Rectal smooth muscle tissue (tissue), 1 donor: ENCODE measurements around the gene GPC6.

ENCODE experiments used
- H3K27ac ChIP-seq: one replicate; pipeline ENCODE4 v1.7.0; 2013; ENCODE audit warnings: low read depth, low read length, inconsistent platforms
- H3K27me3 ChIP-seq: one replicate; pipeline ENCODE4 v1.7.0; 2013; ENCODE audit warnings: low read length; ENCODE audit not compliant: control insufficient read depth, insufficient read depth
- H3K36me3 ChIP-seq: one replicate; pipeline ENCODE4 v1.7.0; 2013; ENCODE audit warnings: low read length; ENCODE audit not compliant: control insufficient read depth, insufficient read depth
- H3K4me1 ChIP-seq: one replicate; pipeline ENCODE4 v1.7.0; 2013; ENCODE audit warnings: low read length; ENCODE audit not compliant: control insufficient read depth, insufficient read depth
- H3K4me3 ChIP-seq: one replicate; pipeline ENCODE4 v1.7.0; 2013; ENCODE audit warnings: low read length
- H3K9ac ChIP-seq: one replicate; pipeline ENCODE4 v1.7.0; 2013; ENCODE audit warnings: low read length

The GPC6 gene

GRCh38 chr13:93862259-93862658 lies 635.7 kb downstream of the GPC6 start:
- H3K9ac ChIP-seq, result no peak overlapping the region
- no peaks in the 10 kb centered on the region for H3K36me3 ChIP-seq
- H3K4me3 ChIP-seq, result no peak overlapping the region
- H3K27ac ChIP-seq, result no peak overlapping the region
- H3K4me1 ChIP-seq, result no peaks in the 10 kb centered on the region
- H3K27me3 ChIP-seq, result no peaks in the 10 kb centered on the region

- H3K4me3 ChIP-seq, result no peak overlapping the region
- H3K36me3 ChIP-seq, result no peaks in the 10 kb centered on the region
- no peaks in the 10 kb centered on the region for H3K27me3 ChIP-seq
- no peak overlapping the region for H3K9ac ChIP-seq
- H3K27ac ChIP-seq, result no peak overlapping the region
- H3K4me1 ChIP-seq, result no peaks in the 10 kb centered on the region
These were observed 638.6 kb downstream of the GPC6 start for GRCh38 chr13:93865235-93865634.

GRCh38 chr13:93867481-93867880 lies 640.9 kb downstream of the GPC6 start:
- Histone ChIP-seq H3K4me3 (no peak overlapping the region), H3K27me3 (no peaks in the 10 kb centered on the region), H3K4me1 (no peaks in the 10 kb centered on the region), H3K9ac (no peak overlapping the region), H3K27ac (no peak overlapping the region), H3K36me3 (no peaks in the 10 kb centered on the region)

GRCh38 chr13:93872376-93872775 lies 645.8 kb downstream of the GPC6 start:
- Histone ChIP-seq H3K27me3 (no peaks in the 10 kb centered on the region), H3K27ac (no peak overlapping the region), H3K36me3 (no peaks in the 10 kb centered on the region), H3K4me1 (no peaks in the 10 kb centered on the region), H3K4me3 (no peak overlapping the region), H3K9ac (no peak overlapping the region)

GRCh38 chr13:93872786-93873347 lies 646.3 kb downstream of the GPC6 start:
- Histone ChIP-seq H3K36me3 (no peaks in the 10 kb centered on the region), H3K4me1 (no peaks in the 10 kb centered on the region), H3K27me3 (no peaks in the 10 kb centered on the region), H3K9ac (no peak overlapping the region), H3K27ac (no peak overlapping the region), H3K4me3 (no peak overlapping the region)

- Histone ChIP-seq H3K27me3 (no peaks in the 10 kb centered on the region), H3K36me3 (no peaks in the 10 kb centered on the region), H3K9ac (no peak overlapping the region), H3K4me3 (no peak overlapping the region), H3K27ac (no peak overlapping the region), H3K4me1 (no peaks in the 10 kb centered on the region)
These were observed 648.9 kb downstream of the GPC6 start for GRCh38 chr13:93875547-93875946.

- H3K4me1 ChIP-seq, result no peaks in the 10 kb centered on the region
- H3K27ac ChIP-seq, result no peak overlapping the region
These were observed 649.6 kb downstream of the GPC6 start for GRCh38 chr13:93876236-93876635.

GRCh38 chr13:93878675-93879074 lies 652.1 kb downstream of the GPC6 start:
- Histone ChIP-seq H3K36me3 (no peaks in the 10 kb centered on the region), H3K9ac (no peak overlapping the region), H3K4me1 (no peaks in the 10 kb centered on the region), H3K4me3 (no peak overlapping the region), H3K27me3 (no peaks in the 10 kb centered on the region), H3K27ac (no peak overlapping the region)

More at GRCh38 chr13:93876236-93876635, 649.6 kb downstream of the GPC6 start:
- H3K9ac ChIP-seq, result no peak overlapping the region
- H3K36me3 ChIP-seq, result no peaks in the 10 kb centered on the region
- no peaks in the 10 kb centered on the region for H3K27me3 ChIP-seq
- H3K4me3 ChIP-seq, result no peak overlapping the region

- no peaks in the 10 kb centered on the region for H3K27me3 ChIP-seq
- H3K4me3 ChIP-seq, result no peak overlapping the region
- H3K4me1 ChIP-seq, result no peaks in the 10 kb centered on the region
- no peaks in the 10 kb centered on the region for H3K36me3 ChIP-seq
- H3K27ac ChIP-seq, result no peak overlapping the region
- H3K9ac ChIP-seq, result no peak overlapping the region
These were observed 654.8 kb downstream of the GPC6 start for GRCh38 chr13:93881411-93881810.

- Histone ChIP-seq H3K4me1 (no peaks in the 10 kb centered on the region), H3K9ac (no peak overlapping the region), H3K4me3 (no peak overlapping the region), H3K27ac (no peak overlapping the region), H3K36me3 (no peaks in the 10 kb centered on the region), H3K27me3 (no peaks in the 10 kb centered on the region)
These were observed 655.6 kb downstream of the GPC6 start for GRCh38 chr13:93882086-93882651.

- Histone ChIP-seq H3K9ac (no peak overlapping the region), H3K27ac (no peak overlapping the region)
These were observed 662.9 kb downstream of the GPC6 start for GRCh38 chr13:93889430-93889951.

GRCh38 chr13:93899981-93900380 lies 673.4 kb downstream of the GPC6 start:
- H3K27me3 ChIP-seq, result no peaks in the 10 kb centered on the region
- no peak overlapping the region for H3K4me3 ChIP-seq
- H3K4me1 ChIP-seq, result no peaks in the 10 kb centered on the region
- H3K9ac ChIP-seq, result no peak overlapping the region
- H3K36me3 ChIP-seq, result no peaks in the 10 kb centered on the region
- no peak overlapping the region for H3K27ac ChIP-seq

More at GRCh38 chr13:93889430-93889951, 662.9 kb downstream of the GPC6 start:
- no peak overlapping the region for H3K4me3 ChIP-seq
- no peaks in the 10 kb centered on the region for H3K27me3 ChIP-seq
- no peaks in the 10 kb centered on the region for H3K4me1 ChIP-seq
- no peaks in the 10 kb centered on the region for H3K36me3 ChIP-seq

- no peak overlapping the region for H3K4me3 ChIP-seq
- H3K4me1 ChIP-seq, result no peaks in the 10 kb centered on the region
- H3K27ac ChIP-seq, result no peak overlapping the region
- no peaks in the 10 kb centered on the region for H3K36me3 ChIP-seq
- no peak overlapping the region for H3K9ac ChIP-seq
- H3K27me3 ChIP-seq, result no peaks in the 10 kb centered on the region
These were observed 674.1 kb downstream of the GPC6 start for GRCh38 chr13:93900731-93901130.
